Measurements from ENCODE around the gene CD59.
"Not testable (repeated sequence)": the region's sequence is repeated elsewhere in the genome, so short reads cannot be mapped to it uniquely, and the experiment has no call there.

The CD59 gene

DNA sequence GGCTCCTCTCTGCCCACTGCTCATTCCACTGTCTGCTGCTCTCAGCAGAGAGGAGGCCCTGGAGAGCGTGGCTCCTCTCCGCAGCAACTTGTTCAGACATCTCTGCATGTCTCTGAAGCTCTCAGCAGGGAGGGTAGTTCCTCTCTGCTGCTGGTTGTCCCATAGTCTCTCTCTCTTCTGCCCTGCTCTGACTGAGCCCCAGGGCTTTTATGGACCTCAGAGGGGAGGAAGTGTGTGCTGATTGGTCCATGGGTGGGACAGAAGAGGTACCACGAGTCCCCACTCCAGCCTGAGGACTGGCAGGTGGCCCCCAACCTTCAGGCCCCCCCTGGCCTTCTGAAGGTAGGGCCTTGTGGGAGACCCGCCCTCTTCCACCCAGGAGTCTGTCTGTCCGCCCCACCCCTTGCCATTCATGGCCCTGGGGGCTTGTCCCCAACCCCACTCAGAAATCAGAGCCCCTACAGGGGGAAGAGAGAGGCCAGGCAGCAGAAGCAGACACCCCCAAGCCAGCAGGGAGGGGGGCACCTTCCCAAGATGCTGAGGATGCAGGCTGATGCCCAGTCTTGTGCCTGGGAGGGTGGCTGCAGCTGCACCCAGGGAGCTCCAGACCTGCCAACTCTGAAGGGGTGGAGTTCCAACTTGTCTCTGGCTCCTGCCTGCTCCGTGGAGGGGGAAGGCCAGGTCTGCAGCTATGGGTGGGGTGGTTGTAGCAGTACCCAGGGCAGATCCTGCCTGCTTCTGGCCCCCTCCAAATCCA lies 70.7 kb downstream of the CD59 start:
- no peak for DNase-seq (ENCODE audit: low read depth)

GRCh38 chr11:33664827-33665226 lies 71.4 kb downstream of the CD59 start:
- DNase-seq (ENCODE audit: low read depth) = no peak

DNA sequence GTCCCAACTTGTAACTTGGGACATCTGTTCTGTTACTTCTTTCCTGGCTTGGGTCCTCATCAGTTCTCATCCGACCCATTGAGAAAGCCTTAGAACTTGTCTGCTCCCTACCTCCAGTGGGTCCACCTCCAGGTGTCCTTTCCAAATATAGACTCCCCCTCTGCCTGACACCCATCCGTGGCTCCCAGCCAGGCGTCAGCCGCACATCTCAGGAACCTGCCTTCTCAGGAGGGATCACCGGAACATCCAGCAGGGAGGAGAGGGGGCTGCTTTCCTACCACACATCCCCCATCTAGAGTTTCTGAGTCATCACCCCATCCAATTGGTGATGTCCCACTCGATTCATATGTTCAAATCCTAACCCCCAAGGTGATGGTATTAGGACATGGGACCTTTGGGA lies 72.1 kb downstream of the CD59 start:
- DNase-seq (ENCODE audit: low read depth) = no peak

- DNase-seq (ENCODE audit: low read depth) = no peak
Measured at GRCh38 chr11:33663121-33663520, 73.1 kb downstream of the CD59 start.

DNA sequence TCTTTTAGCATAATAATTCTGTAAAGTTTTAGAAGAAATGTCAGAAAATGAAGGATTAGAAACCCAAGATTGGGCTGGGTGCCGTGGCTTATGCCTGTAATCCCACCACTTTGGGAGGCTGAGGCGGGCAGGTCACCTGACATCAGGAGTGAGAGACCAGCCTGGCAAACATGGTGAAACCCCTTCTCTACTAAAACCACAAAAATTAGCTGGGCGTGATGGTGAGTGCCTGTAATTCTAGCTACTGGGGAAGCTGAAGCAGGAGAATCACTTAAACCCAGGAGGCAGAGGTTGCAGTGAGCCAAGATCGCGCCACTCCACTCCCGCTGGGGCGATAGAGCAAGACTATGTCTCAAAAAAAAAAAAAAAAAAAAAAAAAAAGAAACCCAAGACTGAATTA lies 74.7 kb downstream of the CD59 start:
- not testable (repeated sequence) for DNase-seq (ENCODE audit: low read depth)

DNA sequence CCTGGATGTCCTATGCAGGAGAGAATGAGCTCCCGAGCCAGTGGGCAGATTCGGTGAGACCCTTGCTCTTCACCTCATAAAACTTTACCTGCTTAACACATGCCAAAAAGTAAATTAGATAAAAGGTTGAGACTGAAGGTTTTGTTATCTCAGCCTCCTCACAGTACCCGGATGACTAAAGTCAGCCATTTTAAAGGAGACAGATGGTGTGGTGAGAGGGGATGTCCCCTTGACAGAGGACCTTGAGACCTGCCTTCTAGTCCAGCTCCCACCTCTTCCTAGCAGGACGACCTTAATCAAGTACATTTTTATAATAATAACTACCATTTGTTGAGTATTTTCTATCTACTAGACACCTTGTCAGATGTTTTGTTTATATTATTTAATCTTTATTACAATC lies 75.3 kb downstream of the CD59 start:
- no peak for DNase-seq (ENCODE audit: low read depth)

DNA sequence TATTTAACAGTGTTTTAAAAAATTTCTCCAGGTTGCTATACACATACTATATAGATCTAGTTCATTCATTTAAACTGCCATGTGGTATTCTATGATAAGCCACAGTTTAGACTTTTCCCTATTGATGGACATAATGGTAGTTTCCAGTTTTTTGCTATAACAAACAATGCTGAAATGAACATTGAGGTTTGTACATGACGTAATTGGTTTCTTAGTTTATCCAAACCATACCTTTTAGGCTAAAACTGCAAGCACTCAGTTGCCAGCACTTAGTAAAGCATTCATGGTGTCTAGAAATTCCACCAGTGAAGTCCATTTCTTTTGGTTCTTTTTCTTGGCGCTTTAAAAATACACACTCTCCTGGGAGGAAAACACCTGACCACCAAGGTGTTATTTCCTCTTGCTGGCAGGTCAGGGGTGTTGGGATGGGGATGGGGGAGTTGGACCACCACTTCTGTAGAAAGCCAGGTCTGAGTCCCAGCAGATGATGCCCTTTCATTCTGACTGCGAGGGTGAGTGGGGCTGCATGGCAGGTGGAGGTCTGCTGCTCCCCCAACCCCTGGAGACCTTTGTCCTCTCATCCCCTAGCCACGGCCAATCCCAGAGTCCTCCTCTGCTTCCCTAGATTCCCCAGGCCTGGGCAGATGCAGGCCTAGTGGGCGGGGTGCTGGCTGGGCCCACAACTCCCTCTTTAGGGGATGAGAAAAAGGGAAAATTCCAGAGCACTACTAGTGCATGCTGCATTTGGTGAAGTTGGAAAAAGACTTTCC lies 76.7 kb downstream of the CD59 start:
- DNase-seq (ENCODE audit: low read depth) = no peak

GRCh38 chr11:33658195-33658900 lies 77.9 kb downstream of the CD59 start:
- no peak for DNase-seq (ENCODE audit: low read depth)

DNA sequence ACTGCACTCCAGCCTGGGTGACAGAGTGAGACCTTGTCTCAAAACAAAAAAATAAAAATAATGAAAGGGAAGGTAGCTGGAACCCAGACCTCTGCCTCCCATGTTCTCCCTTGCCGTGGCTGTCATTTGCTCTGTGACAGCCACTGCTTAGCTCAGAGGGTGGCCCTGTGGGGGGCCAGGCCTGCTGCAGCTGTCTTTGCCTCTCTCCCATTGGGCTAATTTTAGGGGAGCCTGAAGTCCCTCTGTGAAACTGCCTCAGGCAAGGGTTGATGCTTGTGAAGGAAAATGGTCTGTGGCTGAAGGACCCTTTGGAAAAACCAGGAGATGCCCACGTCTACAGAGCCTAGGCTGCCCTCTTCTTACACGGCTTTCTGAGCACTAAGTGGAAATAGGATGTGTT lies 78.5 kb downstream of the CD59 start:
- DNase-seq (ENCODE audit: low read depth) = no peak

GRCh38 chr11:33656768-33657167 lies 79.5 kb downstream of the CD59 start:
- DNase-seq (ENCODE audit: low read depth) = no peak

GRCh38 chr11:33655842-33656600 lies 80.2 kb downstream of the CD59 start:
- DNase-seq (ENCODE audit: low read depth) = no peak

DNA sequence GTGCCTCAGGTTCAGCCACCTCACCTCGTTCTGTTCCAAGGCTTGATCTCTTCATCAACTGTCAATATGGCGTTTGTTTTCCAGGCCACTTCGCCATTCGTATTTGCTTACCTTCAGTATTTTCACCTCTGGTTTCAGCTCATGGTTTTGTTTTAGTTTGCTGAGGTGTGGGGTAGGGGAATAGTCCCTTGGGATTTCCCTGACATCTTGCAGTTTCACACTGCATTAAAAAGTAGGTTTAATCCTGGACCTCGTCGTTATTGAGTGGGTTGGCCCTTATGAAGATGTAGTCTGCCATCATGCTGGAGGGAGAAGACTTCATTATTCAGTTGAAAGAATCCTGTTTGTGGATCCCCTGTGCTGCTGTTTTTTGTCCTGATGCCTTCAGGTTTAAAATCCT lies 81.6 kb downstream of the CD59 start:
- DNase-seq (ENCODE audit: low read depth) = no peak

Data from activated T-cell treated with anti-CD3 and anti-CD28 coated beads for 1 hour (primary cell).